GM12878 (cell line): ENCODE data around the gene HMOX1.

ENCODE experiments used
- ATF2 ChIP-seq: IDR thresholded peaks from 2 replicates; pipeline ENCODE4 v1.6.1; 2012; ENCODE audit warnings: low read length, inconsistent platforms
- BCL3 ChIP-seq: IDR thresholded peaks from 2 replicates; pipeline ENCODE4 v1.6.1; 2011; ENCODE audit warnings: borderline replicate concordance, low read depth, mild to moderate bottlenecking, moderate library complexity, low read length; ENCODE audit not compliant: insufficient read depth, poor library complexity, severe bottlenecking
- CTCF ChIP-seq, 3 experiments: IDR thresholded peaks in 2 of 3; conservative IDR thresholded peaks in 1 of 3; 2 replicates each; pipeline ENCODE4 v1.5.1; 2011; ENCODE audit warnings: low read depth in 3 of 3, low read length in 3 of 3, mild to moderate bottlenecking in 3 of 3, control low read depth in 2 of 3, moderate library complexity in 2 of 3, inconsistent platforms in 1 of 3, mixed read lengths in 1 of 3; ENCODE audit not compliant: control insufficient read depth in 2 of 3, insufficient read depth in 1 of 3; ENCODE audit errors: extremely low read depth in 1 of 3
- MAX ChIP-seq: IDR thresholded peaks from 2 replicates; pipeline ENCODE4 v1.6.1; 2012; ENCODE audit warnings: low read depth, low read length, improper control_type of control experiment
- POLR2AphosphoS5 ChIP-seq: IDR thresholded peaks from 2 replicates; pipeline ENCODE4 v1.6.1; 2011; ENCODE audit warnings: mild to moderate bottlenecking, low read length, inconsistent platforms

GRCh38 chr22:35380013-35380412 lies 883 bp upstream of the HMOX1 start:
- TF ChIP-seq POLR2AphosphoS5 (no peak), CTCF (IDR thresholded peaks at IDR 0.05 in 2 of 3, conservative IDR thresholded peaks at IDR 0.05 in 1 of 3; ENCODE audit: control insufficient read depth in 2 of 3, extremely low read depth in 1 of 3, insufficient read depth in 1 of 3, low read depth in 3 of 3, low read length in 3 of 3) (no peak), MAX (no peak), BCL3 (no peak), ATF2 (no peak)
